Endothelial cell of umbilical vein (primary cell): ENCODE results near the gene DAB2IP. TPM values are rescaled to one million over a fixed set of nuclear protein-coding genes. Genes with fewer than 3 reads are reported as not detected.

Source experiments
- BruUV-seq: library from RNA; stranded (reverse); fragments of 400-500 nt; replicated peaks from 2 replicates; lab custom pipeline; 2021; lab: Mats Ljungman, UMichigan
- CTCF ChIA-PET: fragments of 300-600, 350-600 bp; sonication (Branson Sonifier 250); formaldehyde crosslinking; loops from one replicate; lab custom pipeline; 2021; ENCODE audit warnings: antibody characterized with exemption, inconsistent platforms; lab: Charles Lee
- POLR2A ChIA-PET: fragments of 300-600, 350-600 bp; sonication (Branson Sonifier 250); formaldehyde crosslinking; loops from one replicate; lab custom pipeline; 2021; ENCODE audit warnings: antibody characterized with exemption, inconsistent platforms; lab: Charles Lee
- DNase-seq: peaks from one replicate; pipeline ENCODE4 v3.0.0-alpha.2; 2011; ENCODE audit warnings: low read depth, low spot score
- FAIRE-seq: peaks from 2 replicates; lab custom pipeline; 2011; peaks lifted over from hg19 to GRCh38; lab: Jason Lieb, UNC
- H2AFZ ChIP-seq: 2 replicates; pipeline ENCODE4 v1.6.0; 2012; ENCODE audit warnings: low read depth, low read length, control low read depth, inconsistent platforms
- H3K27ac ChIP-seq: 2 replicates; pipeline ENCODE4 v1.5.1; 2011; ENCODE audit warnings: low read depth, mild to moderate bottlenecking, control low read depth, low read length, moderate library complexity; ENCODE audit not compliant: insufficient read depth
- H3K27me3 ChIP-seq, 2 experiments: 2 replicates each; pipeline versions ENCODE4 v1.6.0 to v1.6.1; 2011; ENCODE audit warnings: low read length in 2 of 2, mixed read lengths in 1 of 2; ENCODE audit not compliant: control insufficient read depth in 2 of 2, insufficient read depth in 2 of 2
- H3K36me3 ChIP-seq, 2 experiments: 2 replicates in 1 of 2; 3 replicates in 1 of 2; pipeline ENCODE4 v1.5.1; 2011; ENCODE audit warnings: low read length in 2 of 2, mild to moderate bottlenecking in 1 of 2, moderate library complexity in 1 of 2; ENCODE audit not compliant: control insufficient read depth in 2 of 2, insufficient read depth in 2 of 2; ENCODE audit errors: extremely low read depth in 1 of 2
- H3K4me1 ChIP-seq: 3 replicates; pipeline ENCODE4 v1.5.1; 2011; ENCODE audit warnings: mild to moderate bottlenecking, low read length; ENCODE audit not compliant: control insufficient read depth, insufficient read depth; ENCODE audit errors: extremely low read depth
- H3K4me2 ChIP-seq: 2 replicates; pipeline ENCODE4 v1.6.1; 2011; ENCODE audit warnings: low read length, control low read depth, mixed read lengths; ENCODE audit not compliant: insufficient read depth
- H3K4me3 ChIP-seq, 3 experiments: fragments of 200-600 bp in 1 of 3; sonication (generic), shearing (Covaris generic) in 1 of 3; replicated peaks in 1 of 3; 2 replicates each; pipeline ENCODE4 v1.5.1; 2011 to 2016; ENCODE audit warnings: control low read depth in 3 of 3, low read length in 3 of 3, mild to moderate bottlenecking in 2 of 3, inconsistent platforms in 1 of 3, low read depth in 1 of 3, moderate library complexity in 1 of 3; ENCODE audit not compliant: insufficient read depth in 1 of 3
- H3K79me2 ChIP-seq: 2 replicates; pipeline ENCODE4 v1.6.0; 2012; ENCODE audit warnings: low read length, inconsistent platforms; ENCODE audit not compliant: control insufficient read depth, insufficient read depth
- H3K9ac ChIP-seq: replicated peaks from 2 replicates; pipeline ENCODE3; 2011; ENCODE audit warnings: low read length, control low read depth; ENCODE audit not compliant: insufficient read depth; ENCODE audit errors: extremely low read depth
- H3K9me1 ChIP-seq: replicated peaks from 3 replicates; pipeline ENCODE4 v1.6.0; 2011; ENCODE audit warnings: mild to moderate bottlenecking, low read length; ENCODE audit not compliant: control insufficient read depth, insufficient read depth; ENCODE audit errors: extremely low read depth
- H3K9me3 ChIP-seq: replicated peaks from 2 replicates; pipeline ENCODE4 v1.5.1; 2012; ENCODE audit warnings: low read length, inconsistent platforms; ENCODE audit not compliant: control insufficient read depth, insufficient read depth
- H4K20me1 ChIP-seq: replicated peaks from 2 replicates; pipeline ENCODE3; 2011; ENCODE audit warnings: mild to moderate bottlenecking, low read length; ENCODE audit not compliant: control insufficient read depth, insufficient read depth; ENCODE audit errors: extremely low read depth
- CTCF ChIP-seq, 2 donors: IDR thresholded peaks; 1 replicate in 1 of 2; 2 replicates in 1 of 2; pipeline ENCODE4 v1.5.1; 2011; ENCODE audit warnings: low read length in 2 of 2, mild to moderate bottlenecking in 2 of 2, moderate library complexity in 2 of 2, control low read depth in 1 of 2, inconsistent platforms in 1 of 2, low read depth in 1 of 2; ENCODE audit not compliant: insufficient read depth in 1 of 2; ENCODE audit errors: extremely low read depth in 1 of 2
- EZH2 ChIP-seq: IDR thresholded peaks from 2 replicates; pipeline ENCODE4 v1.6.1; 2012; ENCODE audit warnings: borderline replicate concordance, low read depth, mild to moderate bottlenecking, moderate library complexity, low read length, inconsistent platforms; ENCODE audit not compliant: severe bottlenecking
- FOS ChIP-seq: IDR thresholded peaks from 2 replicates; pipeline ENCODE4 v1.6.1; 2011; ENCODE audit warnings: mild to moderate bottlenecking, low read length, moderate library complexity, borderline replicate concordance; ENCODE audit not compliant: insufficient read depth
- GATA2 ChIP-seq: IDR thresholded peaks from 2 replicates; pipeline ENCODE4 v1.7.0; 2011; ENCODE audit warnings: low read depth, mild to moderate bottlenecking, moderate library complexity, mixed read lengths, low read length; ENCODE audit not compliant: insufficient read length, insufficient read depth
- JUN ChIP-seq: IDR thresholded peaks from 2 replicates; pipeline ENCODE4 v1.6.1; 2011; ENCODE audit warnings: borderline replicate concordance, low read depth; ENCODE audit not compliant: insufficient read length, insufficient read depth
- MAX ChIP-seq: IDR thresholded peaks from 2 replicates; pipeline ENCODE4 v1.6.1; 2011; ENCODE audit not compliant: insufficient read depth, insufficient read length
- MYC ChIP-seq: IDR thresholded peaks from one replicate; pipeline ENCODE4 v1.6.1; 2011; ENCODE audit warnings: mild to moderate bottlenecking, low read depth, low read length
- POLR2A ChIP-seq: IDR thresholded peaks from 2 replicates; pipeline ENCODE4 v1.6.1; 2012; ENCODE audit warnings: low read depth, mild to moderate bottlenecking, control low read depth, low read length
- POLR2AphosphoS5 ChIP-seq: IDR thresholded peaks from 2 replicates; pipeline ENCODE4 v1.6.1; 2012; ENCODE audit warnings: low read depth, mild to moderate bottlenecking, control low read depth, low read length, moderate library complexity; ENCODE audit not compliant: insufficient read depth
- dilution Hi-C: fragments of 300-500 bp; cut with MboI; formaldehyde crosslinking; loops from one replicate; pipeline ENCODE4 v1.15.0; 2019; ENCODE audit warnings: low sequenced_read_pairs; ENCODE audit not compliant: extremely low pct_ligation_motif_present
- intact Hi-C: fragments of 100-400 bp; cut with micrococcal nuclease; formaldehyde crosslinking; loops from one replicate; pipeline ENCODE4 v1.10.0; 2022
- polyA plus RNA-seq, 4 experiments: library from polyadenylated mRNA; depleted of rRNA in 3 of 4; stranded (reverse) in 3 of 4; unstranded in 1 of 4; fragments of >200 nt; gene quantifications; 2 replicates each; pipeline versions ENCODE4 v1.2.1 to v1.2.3, GENCODE V29; 2011 to 2012; ENCODE audit warnings: missing spikeins in 1 of 4
- total RNA-seq: library from RNA; stranded (reverse); gene quantifications from 2 replicates; pipeline ENCODE4 v1.2.3, GENCODE V29; 2021

The DAB2IP gene
- total and polyA plus RNA-seq, 2 donors (not counting 3 experiments of a cell fraction or from before 2014, with no cell fraction given): 29.2 to 53.6 TPM

- no peaks in the 10 kb centered on the region for H4K20me1 ChIP-seq
- no peaks in the 10 kb centered on the region for H3K36me3 ChIP-seq
- no peak overlapping the region for H3K4me2 ChIP-seq
- H3K79me2 ChIP-seq: no peaks in the 10 kb centered on the region
- no peak overlapping the region for H3K27ac ChIP-seq
- no peak for FAIRE-seq
- dilution Hi-C loops (no loop called here), intact Hi-C loops (no loop called here)
- ChIA-PET CTCF (no interaction called here), POLR2A (no interaction called here)
- no peak for TF ChIP-seq POLR2AphosphoS5
- no peak for TF ChIP-seq MYC
- TF ChIP-seq CTCF (IDR thresholded peaks at IDR 0.05; ENCODE audit: extremely low read depth in 1 of 2, insufficient read depth in 1 of 2, low read depth in 1 of 2, low read length in 2 of 2): no peak
- TF ChIP-seq POLR2A: no peak
- no peak for TF ChIP-seq FOS
- TF ChIP-seq EZH2: no peak
- H2AFZ ChIP-seq: no peak overlapping the region
- no peak overlapping the region for H3K4me3 ChIP-seq
- H3K27me3 ChIP-seq: no peaks in the 10 kb centered on the region
- DNase-seq: no peak
- no TSS peak for BruUV-seq
- H3K9ac ChIP-seq: no peak overlapping the region
- no peaks in the 10 kb centered on the region for H3K9me3 ChIP-seq
- H3K9me1 ChIP-seq: no peaks in the 10 kb centered on the region
- no peaks in the 10 kb centered on the region for H3K4me1 ChIP-seq
These were observed 180.4 kb downstream of the DAB2IP start for GRCh38 chr9:121831869-121832268.

GRCh38 chr9:121833061-121833460, 181.6 kb downstream of the DAB2IP start:
- H3K9me1 ChIP-seq: no peaks in the 10 kb centered on the region
- DNase-seq (no peak), FAIRE-seq (no peak)
- no peak overlapping the region for H3K9ac ChIP-seq
- CTCF ChIA-PET: no interaction called here
- H4K20me1 ChIP-seq: no peaks in the 10 kb centered on the region
- intact Hi-C loops (no loop called here), dilution Hi-C loops (no loop called here)
- H3K4me2 ChIP-seq: no peak overlapping the region
- POLR2A ChIA-PET: no interaction called here
- no peaks in the 10 kb centered on the region for H3K36me3 ChIP-seq
- no TSS peak for BruUV-seq
- no peak overlapping the region for H3K27ac ChIP-seq
- H3K9me3 ChIP-seq: no peaks in the 10 kb centered on the region
- H2AFZ ChIP-seq: no peak overlapping the region
- H3K79me2 ChIP-seq: no peaks in the 10 kb centered on the region
- TF ChIP-seq MAX (no peak), FOS (no peak), MYC (no peak), POLR2A (no peak), JUN (no peak), EZH2 (no peak), CTCF (IDR thresholded peaks at IDR 0.05; ENCODE audit: extremely low read depth in 1 of 2, insufficient read depth in 1 of 2, low read depth in 1 of 2, low read length in 2 of 2) (no peak), GATA2 (no peak)
- no peaks in the 10 kb centered on the region for H3K4me1 ChIP-seq
- no peaks in the 10 kb centered on the region for H3K27me3 ChIP-seq
- H3K4me3 ChIP-seq: no peak overlapping the region
